HG03066 (cell line): ENCODE results near the gene SBDS.
"Not testable (repeated sequence)": the region's sequence is repeated elsewhere in the genome, so short reads cannot be mapped to it uniquely, and the experiment has no call there.

ENCODE experiments used
- ATAC-seq: cut with Tn5 transposase; IDR thresholded peaks from one replicate; pipeline ENCODE4 v1.9.1; 2021; ENCODE audit warnings: low read depth; ENCODE audit not compliant: unreplicated experiment

Gene SBDS

DNA sequence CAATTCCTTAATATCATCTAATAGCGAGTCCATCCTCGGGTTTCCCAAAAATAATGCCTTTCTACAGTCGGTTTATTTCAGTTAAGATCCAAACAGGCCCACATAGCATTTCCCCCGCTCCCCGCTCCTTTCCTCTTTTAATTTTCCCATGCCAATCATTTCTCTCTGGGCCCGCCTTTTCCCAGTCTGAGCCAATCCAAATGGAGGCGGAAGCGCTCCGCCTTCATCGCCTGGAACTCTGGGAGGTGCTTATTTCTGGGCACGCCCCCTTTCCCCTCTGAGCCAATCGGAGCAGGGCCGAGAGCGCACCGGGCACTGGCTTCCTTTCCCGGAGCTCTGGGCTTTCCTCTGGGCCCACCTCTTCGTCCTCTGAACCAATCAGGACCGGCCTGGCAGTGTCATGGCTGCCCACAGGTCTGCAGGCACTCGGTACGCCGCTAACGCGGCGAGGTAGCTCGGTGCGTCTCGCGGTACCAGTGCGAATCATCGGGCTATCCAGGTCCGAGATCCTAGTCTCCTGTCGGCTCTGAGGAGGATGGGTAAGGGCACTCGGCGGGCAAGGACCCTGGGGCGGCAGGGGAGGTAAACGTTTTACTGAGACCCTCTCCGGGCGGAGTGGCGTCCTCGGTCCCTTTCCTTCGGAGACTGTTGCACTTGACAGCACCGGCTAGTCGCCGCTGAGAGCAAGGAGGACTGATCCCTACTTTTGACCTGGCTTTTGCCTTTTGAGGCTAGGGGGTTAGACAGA lies 1.2 kb upstream of the SBDS start, which contains the start of gene TYW1:
Gene TYW1 (plus strand): TSS at position 390 of the 748 bp plus-strand sequence. CDS start 146 bp downstream, at position 536.
- ATAC-seq, result peak; percentile 90

DNA sequence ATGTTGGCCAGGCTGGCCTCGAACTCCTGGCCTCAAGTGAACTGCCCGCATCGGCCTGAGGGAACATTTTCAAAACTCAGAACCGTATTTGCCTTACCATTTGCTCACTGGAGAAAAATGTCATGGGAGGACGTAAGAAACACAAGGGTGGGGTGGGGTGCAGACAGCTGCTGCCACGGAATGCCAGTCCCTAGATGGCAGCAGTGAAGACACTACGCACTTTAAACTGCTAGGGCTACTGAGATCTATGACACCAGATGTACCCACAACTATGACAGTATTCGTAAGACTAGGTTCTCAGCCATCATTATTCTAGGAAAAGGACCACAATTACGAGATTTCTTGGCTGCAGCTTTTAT lies 716 bp downstream of the SBDS start:
- ATAC-seq, result peak; percentile 27

DNA sequence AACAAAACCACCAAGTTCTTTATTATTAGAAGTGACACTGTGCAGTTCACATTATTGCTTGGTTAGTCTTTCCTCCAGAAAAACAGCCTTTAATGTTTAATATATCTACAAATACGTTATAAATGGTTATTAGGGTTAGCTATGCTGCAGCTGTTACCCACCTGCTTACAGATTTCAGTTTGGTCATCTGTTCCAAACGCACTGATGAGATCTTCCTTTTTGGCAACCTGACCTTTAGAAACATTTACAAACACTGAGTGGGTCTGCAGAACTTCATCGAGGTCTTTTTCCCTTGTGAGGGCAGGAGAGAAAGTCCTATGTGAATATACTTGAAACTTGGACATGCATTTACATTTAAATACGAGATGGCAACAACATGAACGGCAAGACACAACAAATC lies 1.3 kb downstream of the SBDS start:
- ATAC-seq, result not testable (repeated sequence)

DNA sequence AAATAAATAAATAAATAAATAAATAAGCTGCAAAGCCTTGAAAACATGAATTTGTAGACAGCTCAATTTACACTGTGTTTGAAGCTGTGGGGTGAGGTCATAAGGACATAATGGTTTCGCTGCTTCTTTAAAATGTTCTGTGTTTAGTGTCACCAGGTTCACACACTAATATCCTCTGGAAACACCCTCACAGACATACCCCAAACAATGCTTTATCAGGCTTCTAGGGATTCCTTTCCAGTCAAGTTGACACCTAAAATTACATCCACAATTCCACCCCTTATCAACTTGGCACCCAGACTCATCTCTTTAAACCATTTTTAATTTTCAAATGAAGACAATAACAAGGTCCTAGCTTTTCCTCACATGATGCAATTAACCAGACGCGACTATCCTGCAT lies 5.8 kb downstream of the SBDS start:
- ATAC-seq, result not testable (repeated sequence)

GRCh38 chr7:66980336-66980735 lies 15.1 kb downstream of the SBDS start:
- ATAC-seq, result not testable (repeated sequence)

DNA sequence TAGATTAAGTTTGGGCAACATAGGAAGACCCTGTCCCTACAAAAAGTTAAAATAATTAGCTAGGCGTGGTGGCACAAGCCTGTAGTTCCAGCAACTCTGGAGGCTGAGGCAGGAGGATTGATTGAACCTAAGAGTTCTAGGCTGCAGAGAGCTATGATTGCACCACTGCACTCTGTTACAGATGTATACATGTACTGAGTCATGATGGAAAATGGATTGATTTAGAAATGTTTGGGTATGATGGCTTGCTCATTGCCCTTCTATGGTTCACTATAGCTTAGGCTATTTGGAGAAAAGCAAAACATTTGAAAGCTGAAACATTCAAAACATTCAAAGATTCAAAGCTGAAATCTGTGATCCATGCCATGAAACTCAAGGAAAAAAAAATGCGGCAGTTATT lies 16.4 kb downstream of the SBDS start:
- not testable (repeated sequence) for ATAC-seq

- not testable (repeated sequence) for ATAC-seq
Observed at GRCh38 chr7:66978312-66978711, 17.1 kb downstream of the SBDS start.

DNA sequence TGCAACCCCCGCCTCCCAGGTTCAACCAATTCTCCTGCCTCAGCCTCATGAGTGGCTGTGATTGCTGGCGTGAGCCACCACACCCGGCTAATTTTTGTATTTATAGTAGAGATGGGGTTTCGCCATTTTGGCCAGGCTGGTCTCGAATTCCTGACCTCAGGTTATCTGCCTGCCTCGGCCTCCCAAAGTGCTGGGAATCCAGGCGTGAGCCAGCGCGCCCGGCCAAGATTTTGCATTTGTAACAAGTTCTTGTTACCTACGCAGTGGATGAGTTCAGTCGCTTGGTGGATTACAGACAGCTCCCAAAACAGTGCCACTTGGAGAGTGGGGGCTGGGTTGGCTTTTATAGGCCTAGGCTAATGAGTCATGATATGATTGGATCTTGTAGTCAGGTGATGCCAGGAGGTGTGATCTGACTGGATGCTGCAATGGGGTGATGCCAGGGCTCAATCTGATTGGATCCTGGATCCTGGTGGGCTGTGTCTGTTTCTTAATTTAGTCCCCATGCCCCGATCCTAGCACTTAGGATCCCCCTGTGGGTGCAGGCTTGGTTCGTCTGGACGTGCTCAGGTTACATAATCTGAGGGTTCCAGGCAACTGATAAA lies 20.3 kb downstream of the SBDS start:
- ATAC-seq, result no peak

DNA sequence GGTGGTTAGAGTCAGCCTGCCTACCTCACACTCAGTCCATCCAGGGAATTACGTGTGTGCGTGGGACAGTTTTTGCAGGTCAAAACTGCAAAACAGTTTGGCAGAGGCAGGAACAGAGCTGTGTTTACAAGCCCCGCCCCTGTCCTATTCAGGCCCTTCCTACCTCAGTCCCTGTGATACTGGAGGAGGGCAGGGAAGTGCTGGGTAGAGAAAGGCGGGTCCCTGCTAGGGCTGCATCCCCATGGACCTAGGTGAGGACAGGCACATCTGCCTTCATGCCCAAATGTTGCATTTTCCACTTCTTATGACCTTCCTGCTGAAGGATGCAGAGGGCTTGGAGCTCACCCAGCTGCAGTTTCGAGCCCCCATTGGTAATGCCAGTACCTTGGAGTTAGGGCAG lies 25.1 kb downstream of the SBDS start:
- ATAC-seq, result no peak

GRCh38 chr7:66969001-66969400 lies 26.4 kb downstream of the SBDS start:
- not testable (repeated sequence) for ATAC-seq

DNA sequence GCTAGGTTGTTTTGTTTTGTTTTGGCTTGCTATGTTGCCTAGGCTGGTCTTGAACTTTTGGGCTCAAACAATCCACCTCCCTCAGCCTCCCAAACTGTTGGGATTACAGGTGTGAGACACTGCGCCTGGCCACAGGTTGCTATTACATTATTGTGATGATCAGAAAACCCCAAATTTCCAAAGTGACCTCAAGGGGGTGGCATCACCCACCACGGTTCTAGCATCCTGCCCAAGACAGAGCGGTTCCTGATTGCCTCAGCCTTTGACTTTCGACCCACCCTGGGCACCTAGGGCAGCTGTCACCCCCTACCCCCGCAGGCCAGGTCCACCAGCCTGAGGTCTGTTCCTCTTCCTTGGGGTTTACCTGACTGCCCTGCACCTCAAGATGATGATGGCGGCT lies 28.4 kb downstream of the SBDS start:
- no peak for ATAC-seq

DNA sequence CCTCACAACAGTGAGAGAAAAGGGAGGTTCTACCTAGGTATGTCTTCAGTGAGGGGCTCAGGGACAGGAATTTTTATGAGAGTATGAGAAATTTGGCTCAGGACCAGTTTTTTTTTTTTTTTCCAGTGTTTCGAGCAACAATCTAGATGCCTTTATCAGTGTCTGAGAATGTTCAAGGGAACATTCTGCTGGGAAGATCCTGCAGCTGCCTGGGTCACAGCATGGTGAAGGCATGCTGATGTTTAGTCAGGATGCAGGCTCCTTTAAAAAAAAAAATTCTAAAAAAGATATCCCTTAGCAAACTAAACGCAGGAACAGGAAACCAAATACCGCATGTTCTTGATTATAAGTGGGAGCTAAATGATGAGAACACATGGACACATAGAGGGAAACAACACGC lies 31.0 kb downstream of the SBDS start:
- ATAC-seq, result no peak

- no peak for ATAC-seq
Observed at GRCh38 chr7:66961096-66961495, 34.3 kb downstream of the SBDS start.

DNA sequence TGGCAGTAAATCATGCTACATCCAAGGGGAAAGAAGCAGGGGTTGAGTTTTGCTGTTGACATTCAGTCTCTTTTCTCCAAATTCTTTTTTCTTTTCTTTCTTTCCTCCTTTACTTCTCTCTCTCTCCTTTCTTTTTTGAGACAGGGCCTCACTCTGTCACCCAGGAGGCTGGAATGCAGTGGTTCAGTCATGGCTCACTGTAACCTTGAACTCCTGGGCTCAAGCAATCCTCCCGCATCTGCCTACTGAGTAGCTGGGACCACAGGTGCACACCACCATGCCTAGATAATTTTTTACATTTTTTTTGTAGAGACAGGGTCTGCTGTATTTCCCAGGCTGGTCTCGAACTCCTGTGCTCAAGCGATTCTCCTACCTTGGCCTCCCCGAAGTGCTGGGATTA lies 35.2 kb downstream of the SBDS start:
- no peak for ATAC-seq

DNA sequence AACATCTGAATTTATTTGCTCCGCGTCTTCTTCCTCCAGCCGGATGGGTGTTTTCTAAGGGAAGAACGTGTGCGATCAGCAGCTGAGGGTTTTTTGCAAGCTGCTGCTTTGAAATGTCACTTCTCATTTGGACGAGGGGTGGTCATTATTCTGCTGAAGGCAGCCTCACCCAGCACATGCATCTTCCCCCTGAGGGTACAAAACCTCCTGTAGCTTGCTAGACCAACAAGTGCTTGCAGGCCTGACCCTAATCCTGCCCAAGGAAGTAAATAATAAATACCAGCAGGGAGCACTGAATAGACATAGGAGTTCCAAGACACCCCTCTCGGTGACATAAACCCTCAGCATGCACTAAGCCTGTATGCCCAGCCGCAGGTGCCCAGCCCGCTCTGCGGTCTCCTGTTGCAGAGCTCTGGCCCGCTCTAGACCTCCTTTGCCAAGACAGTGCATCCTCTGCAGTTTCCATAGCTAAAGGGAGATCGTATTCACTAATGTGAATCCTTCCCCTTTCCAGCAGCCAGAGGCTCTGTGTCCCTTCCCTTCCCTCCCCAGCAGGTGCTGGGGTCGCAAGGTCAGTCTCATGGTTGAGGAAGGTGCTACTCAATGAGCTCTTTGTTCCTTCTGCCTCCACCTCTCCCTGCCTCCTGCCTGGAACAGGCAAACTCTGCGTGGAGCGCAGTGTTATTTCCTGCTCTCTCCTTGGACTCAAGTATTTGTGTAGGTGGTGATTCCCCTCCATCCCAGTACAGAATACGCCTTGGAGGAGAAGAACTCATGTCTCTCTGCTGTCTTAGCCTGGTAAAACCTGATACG lies 36.6 kb downstream of the SBDS start:
- ATAC-seq, result no peak

DNA sequence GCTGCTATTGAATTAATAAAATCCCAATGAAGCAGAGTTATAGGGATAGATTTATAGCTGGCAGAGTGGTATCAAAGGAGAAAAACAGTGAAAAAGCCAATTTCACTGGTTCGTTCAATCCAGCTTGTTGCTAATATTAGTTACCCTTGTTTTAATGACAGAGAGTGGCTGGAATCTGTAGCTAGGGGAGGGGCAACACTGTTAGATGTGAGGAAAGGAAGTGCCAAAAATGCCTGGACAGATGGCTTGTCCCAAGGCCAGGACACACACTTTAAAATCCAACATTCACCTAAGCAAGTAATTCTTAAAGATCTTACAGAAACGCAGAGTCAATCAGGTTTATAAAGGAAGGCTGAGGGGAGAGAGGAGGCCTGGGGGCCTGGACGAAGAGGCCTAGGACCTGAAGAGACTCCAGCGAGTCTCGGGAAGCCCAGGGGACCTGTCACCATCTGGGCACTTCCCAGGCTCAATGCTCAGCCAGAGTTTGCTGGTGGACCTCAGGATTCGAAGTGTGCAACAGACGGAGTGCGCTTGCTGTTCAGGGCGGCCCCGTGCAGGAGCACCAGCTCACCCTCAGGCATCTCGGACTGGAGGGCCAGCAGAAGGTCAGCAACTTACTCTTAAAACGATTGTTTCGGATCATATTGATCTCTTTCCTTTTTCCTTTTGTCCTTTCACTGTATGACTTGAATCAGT lies 37.6 kb downstream of the SBDS start:
- ATAC-seq, result no peak

GRCh38 chr7:66953044-66953427 lies 42.4 kb downstream of the SBDS start:
- ATAC-seq, result no peak

GRCh38 chr7:66952343-66953043 lies 42.9 kb downstream of the SBDS start:
- no peak for ATAC-seq

DNA sequence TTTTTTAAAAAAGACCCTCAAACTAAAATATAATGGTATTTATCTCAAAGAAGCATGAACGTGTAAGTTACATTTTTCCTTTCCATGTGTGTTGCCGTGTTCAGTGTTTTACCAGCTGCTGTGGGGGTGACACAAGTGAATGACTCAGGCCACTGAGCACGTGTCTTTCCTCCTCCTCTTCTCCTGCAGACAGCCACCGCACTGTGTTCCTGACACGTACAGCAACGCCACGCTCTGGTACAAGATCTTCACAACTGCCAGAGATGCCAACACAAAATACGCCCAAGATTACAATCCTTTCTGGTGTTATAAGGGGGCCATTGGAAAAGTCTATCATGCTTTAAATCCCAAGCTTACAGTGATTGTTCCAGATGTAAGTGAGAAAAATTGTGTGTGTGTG lies 44.6 kb downstream of the SBDS start:
- no peak for ATAC-seq

DNA sequence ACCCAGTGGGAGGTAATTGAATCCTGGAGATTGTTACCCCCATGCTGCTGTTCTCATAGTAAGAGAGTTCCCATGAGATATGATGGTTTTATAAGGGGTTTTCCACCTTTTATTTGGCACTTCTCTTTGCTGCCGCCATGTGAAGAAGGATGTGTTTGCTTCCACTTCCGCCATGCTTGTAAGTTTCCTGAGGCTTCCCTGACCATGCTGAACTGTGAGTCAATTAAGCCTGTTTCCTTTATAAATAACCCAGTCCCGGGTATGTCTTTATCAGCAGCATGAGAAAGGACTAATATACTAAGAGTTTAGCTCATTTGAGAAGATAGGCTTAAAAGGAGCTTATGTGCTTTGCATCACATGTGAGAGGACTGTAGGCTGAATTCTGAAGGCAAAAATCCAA lies 45.1 kb downstream of the SBDS start:
- no peak for ATAC-seq
